AG08396 (cell line): Measurements from ENCODE around the gene RPSA.
"Not testable (repeated sequence)": the region's sequence is repeated elsewhere in the genome, so short reads cannot be mapped to it uniquely, and the experiment has no call there.

Experiments used
- DNase-seq: peaks from one replicate; pipeline ENCODE4 v3.0.0; 2012; ENCODE audit warnings: low spot score, mixed read lengths

Gene RPSA

DNA sequence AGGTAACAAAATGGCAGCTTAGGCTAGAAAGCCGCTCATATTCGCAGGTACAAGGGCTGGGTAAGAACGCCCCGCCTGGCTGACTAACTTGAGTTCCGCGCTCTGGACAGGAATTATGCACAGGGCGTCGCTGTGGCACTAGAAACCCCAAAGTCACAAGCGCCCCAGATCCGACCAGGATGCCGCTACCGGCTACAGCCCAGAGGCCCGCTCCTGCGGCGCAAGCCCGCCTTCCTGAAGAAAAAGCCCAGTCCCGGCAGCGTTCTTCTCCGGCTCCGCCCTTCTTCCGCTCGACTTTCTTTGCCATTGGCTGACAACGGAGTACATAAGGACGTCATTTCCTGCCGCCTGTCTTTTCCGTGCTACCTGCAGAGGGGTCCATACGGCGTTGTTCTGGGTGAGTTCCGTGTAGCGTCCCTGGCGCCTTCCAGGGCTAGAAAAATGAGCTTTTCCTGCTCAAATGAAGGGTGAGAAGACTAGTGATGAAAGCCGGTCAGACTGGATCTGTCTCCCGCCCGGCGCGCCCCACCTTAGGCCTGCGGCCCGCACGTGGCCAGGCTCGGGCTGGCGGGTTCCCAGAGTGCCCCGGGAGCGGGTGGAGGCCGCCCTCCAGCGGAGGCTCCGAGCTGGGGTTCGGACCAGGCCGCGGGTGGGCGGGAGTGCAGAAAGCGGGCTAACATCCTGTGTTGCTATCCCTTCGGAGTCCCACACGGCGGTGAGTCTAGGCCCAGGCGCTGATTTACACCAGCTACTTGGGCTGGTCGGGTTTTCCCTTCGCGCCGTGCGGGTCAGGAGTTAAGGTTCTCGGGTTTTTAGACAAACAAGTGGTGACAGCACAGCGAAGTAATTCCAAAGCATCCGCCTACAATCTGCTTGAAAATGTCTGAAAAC lies at the start of gene RPSA:
RPSA (plus strand) TSS at position 353 of the 891 bp plus-strand sequence. CDS start 934 bp downstream, outside the sequence.
- peak; percentile 95 for DNase-seq

DNA sequence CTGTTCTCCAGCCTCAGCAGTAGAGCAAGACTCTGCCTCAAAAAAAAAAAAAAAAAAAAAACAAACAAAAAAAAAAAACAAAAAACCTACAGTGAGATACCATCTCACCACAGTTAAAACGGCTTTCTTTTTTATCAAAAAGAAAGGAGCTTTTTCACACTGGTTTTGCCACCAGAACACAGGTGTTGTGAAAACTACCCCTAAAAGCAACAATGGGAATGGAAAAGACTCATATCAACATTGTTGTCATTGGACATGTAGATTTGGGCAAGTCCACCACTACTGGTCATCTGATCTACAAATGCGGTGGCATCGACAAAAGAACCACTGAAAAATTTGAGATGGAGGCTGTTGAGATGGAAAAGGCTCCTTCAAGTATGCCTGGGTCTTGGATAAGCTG lies 48.2 kb upstream of the RPSA start:
- no peak for DNase-seq

DNA sequence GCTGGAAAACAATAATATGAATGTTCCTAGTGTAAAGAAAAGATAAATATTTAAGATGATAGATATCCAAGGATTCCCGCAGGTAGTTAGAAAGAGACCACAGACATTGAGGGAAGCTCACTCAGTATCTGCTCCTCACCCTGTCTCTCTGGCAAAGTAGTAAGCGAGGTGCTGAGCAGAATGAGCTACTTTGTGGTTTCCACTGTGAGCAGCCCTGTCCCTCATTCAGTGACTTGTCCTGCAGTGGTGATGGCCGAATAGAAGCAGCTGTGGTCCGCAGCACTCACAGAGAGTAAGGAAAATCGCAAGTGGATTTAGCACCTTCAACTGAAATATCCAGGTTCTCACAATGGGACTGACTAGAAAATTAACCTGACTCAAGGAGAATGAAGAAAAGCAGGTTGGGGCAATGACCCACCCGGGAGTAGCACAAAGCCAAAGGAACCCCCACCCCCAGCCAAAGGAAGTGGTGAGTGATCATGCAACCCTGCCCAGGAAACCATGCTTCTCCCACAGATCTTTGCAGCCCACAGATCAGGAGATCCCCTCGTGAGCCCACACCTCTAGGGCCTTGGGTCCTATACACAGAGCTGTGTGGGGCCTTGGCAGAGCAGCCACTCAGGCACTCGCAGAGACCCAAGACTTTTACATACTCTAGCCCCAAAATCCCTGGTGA lies 45.1 kb upstream of the RPSA start:
- DNase-seq: no peak

DNA sequence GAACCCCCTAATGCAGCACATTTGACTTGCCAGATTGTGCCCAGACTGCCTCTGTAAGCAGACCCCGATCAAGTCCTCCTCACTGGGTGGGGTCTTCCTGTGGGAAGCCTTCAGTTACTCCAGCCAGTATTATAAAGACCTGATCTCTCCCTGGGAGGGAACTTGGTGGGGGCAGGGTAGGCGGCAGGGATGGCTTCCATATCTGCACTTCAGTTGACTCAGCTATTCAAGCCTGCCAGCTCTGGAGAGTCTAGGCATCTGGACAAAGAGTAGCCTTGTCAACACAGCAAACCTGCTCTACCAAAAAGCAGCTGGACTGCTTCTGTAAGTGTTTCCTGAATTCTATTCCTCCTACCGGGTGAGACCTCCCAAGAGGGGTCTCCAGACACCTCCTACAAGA lies 44.3 kb upstream of the RPSA start:
- no peak for DNase-seq

DNA sequence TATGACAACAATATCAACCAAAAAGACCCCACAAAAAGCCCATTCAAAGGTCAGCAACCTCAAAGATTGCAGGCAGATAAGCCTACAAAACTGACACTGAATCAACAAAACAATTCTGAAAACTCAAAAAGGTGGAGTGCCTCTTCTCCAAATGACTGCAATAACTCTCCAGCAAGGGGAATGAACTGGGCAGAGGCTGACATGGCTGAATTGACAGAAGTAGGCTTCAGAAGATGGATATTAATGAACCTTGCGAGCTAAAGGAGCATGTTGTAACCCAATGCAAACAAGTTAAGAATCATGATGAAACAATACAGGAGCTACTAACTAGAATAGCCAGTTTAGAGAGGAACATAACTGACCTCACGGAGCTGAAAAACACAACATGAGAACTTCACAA lies 43.7 kb upstream of the RPSA start:
- no peak for DNase-seq

DNA sequence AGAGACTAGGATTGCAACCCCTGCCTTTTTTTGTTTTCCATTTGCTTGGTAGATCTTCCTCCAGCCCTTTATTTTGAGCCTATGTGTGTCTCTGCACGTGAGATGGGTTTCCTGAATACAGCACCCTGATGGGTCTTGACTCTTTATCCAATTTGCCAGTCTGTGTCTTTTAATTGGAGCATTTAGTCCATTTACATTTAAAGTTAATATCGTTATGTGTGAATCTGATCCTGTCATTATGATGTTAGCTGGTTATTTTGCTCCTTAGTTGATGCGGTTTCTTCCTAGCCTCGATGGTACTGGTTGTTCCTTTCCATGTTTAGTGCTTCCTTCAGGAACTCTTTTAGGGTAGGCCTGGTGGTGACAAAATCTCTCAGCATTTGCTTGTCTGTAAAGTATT lies 36.1 kb upstream of the RPSA start:
- DNase-seq: not testable (repeated sequence)

DNA sequence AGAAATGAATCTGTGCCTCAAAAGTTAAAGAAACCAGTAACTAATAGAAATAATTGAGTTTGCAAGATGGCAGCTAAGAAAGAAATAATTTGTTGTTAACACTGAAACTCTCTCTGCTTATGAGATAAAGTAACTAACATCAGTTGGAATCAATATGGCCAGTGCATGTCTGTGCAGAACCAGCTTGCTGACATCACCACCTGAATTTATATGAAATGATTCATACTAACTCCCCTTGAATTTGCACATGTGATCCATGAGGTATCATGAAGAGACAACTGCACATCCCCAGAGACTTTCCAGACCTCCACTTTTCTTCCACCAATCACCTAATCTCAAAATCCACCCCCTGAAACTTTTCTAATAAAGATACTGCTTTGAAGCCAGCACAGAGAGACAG lies 33.7 kb upstream of the RPSA start:
- no peak for DNase-seq

DNA sequence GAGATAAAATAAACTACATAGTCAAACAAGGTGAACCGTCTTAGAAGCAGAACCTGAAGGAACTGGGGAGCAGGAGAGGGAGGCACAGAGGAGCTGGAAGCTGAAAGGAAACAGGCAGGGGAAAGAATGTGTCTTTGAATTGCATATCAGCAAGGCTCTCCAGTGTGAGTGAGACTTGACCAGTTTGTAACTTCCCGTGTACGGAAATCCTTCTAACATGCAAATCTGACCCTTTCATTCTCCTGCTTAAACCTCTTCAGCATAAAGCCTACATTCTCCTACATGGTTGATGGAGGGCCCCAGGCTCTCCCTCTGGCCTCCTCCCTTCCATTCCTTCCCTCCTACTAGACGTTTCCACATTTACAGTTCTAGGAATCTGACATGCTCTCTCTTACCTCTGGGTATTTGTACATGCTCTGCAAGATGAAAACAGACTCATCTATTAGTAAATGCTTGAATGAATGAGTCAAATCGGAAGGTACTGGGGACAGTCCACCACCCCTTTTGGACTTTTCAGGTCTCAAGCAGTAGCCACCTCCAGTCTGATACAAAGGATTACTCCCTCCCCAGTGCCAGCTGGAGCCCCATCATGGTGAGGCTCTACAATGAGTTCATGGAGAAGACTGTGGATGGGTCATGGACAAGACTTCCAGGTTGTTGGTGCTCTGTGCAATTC lies 29.4 kb upstream of the RPSA start:
- DNase-seq: no peak

DNA sequence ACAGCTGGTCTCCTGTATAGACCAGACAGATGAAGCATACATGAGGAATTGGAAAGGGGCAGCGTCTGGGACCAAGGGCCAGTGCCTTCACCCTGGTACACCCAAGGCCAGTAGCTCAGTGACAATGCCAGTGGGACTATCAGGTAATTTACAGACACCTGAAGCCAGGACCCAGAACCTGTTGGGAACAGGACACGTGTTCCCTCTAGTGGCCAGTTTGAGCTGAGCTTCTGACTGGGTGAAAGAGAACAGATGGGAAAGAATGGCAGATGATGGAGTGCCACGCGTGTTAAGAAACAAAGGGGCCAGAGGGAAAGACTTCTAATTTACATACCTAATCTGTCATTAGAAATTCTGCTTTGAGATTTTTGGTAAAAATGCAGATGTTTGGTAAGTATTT lies 28.4 kb upstream of the RPSA start:
- peak; percentile 24 for DNase-seq

DNA sequence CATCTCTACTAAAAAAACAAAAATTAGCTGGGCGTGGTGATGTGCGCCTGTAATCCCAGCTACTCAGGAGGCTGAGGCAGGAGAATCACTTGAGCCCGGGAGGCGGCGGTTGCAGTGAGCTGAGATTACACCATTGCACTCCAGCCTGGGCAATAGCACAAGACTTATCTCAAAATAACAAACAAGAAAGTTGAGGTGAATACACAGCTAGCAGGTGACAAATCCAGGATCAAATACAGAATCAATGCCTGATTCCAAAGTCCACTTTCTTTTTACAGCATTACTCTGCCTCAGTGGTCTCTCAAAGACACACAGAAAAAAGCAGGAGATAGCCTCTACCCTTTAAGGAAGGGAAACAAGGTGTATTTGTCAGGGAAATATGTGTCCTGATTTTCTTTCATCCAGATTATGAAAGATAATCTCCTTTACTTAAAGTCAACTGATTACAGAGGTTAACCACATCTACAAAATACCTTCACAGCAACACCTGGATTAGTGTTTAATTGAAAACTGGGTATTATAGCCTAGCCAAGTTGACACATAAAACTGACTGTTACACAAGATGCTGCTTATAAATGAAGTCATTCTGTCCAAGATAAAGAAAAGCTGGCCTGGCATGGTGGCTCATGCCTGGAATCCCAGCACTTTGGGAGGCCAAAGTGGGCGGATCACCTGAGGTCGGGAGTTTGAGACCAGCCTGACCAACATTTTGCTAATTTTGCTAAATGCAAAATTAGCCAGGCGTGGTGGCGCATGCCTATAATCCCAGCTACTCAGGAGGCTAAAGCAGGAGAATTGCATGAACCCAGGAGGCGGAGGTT lies 27.4 kb upstream of the RPSA start:
- no peak for DNase-seq

DNA sequence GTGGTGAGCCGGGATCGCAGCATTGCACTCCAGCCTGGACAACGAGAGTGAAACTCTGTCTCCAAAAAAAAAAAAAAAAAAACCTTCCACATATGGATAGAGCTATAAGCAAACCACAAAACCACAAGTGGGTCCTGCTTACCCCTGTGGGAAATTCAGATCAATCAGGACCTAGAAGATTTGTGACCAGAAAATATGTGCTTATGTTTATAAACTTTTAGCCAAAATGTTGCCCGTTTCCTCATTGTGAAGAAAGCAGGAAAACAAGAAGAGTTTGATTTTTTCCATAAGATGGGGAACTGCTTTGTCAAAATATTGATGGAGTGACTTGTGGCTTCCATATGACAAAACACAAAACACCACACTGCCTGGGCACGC lies 26.8 kb upstream of the RPSA start:
- DNase-seq: no peak

DNA sequence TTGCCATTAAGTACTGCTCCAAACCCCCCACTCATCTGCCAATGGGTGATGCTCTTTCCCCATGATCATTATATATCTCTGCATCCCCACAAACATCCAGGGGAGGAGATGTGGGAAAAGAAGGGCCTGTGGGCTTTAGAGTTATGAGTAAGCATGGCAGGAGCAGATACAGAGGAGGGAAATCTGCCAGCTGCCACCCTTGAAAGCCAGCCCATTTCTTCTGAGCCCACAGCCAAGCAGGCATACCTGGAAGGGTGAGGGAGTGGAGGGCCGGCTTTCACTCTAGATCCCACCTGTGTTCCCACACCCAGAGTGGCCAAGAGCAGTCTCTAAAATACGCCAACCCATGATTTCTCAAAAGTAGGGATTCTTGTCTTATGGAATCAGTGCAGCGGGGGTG lies 25.1 kb upstream of the RPSA start:
- DNase-seq: no peak

DNA sequence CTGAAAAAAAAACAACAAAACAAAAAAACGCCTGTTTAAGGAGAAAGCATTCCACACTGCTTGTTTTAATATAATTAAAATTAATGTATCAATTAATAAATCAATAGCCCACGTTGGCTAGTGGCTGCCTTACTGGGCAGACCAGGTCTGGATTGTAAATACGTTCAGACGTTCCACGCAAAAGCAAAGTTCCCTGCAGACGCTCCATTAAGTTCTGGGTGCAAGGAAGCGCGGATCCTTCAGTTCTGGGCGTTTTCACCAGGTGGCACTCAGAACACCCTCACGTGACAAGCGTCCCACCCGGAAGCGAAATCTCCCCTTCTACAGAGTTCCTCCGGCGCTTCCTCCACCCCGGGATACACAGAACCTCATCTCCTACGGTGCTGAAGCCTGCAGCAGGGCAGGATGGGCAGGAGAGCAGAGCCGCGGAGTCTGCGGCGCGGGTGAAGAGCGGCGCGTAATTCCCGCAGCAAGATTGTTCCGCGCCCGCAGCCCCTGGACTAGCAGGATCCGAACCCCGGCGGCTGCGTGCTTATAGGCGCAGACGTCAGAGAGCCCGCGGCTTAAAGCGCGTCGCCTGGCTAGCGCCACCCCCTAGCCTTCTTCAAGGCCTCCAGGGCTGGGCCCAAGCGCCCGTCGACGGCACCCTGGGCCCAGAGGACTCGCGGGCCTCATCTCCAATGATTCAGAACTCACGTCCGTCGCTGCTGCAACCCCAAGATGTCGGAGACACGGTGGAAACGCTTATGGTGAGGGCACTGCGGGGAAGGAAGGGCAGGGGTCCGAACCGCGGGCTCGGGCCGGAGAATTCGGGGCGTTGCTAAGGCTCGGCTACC lies 23.3 kb upstream of the RPSA start, which contains the start of gene SLC25A38:
SLC25A38 (plus strand) TSS at position 326 of the 836 bp plus-strand sequence; CDS start at position 681, 355 bp downstream.
- DNase-seq: peak; percentile 87

DNA sequence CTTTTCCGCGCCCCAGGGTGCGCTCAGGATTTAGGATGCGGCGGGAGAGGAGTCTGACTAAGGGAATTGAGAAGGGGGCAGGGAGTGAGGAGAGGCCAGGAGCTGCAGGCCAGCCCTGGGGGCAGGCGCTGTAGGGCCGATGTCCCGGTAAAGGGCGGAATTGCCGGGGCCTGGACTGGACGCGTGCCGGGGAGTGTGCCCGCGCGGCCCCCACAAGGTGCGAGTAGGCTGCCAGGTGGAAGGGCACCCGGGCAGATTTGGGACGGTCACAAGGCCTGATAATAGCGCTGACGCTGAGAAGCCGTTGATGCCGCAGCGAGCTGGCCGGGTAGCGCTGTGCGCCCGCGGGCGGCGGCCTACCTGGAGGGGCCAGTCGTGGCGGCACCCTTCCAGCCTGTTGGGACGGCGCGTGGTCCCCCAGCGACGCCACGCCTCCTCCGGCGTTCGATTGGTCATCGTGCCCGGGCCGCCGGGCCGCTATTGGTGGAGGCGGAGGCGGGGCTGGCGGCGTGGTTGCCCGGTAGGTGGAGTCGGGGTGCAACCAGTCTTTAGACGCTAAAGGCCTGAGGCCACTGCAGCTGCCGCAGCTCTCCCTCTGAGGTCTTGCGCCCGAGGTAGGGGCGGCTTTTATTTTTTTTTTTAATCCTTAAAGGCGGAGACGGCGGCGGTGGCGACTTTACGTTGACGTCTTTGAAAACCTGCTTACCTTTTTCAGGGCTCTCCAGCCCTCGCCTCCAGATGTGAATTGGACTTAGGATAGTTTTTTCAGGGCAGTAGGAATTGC lies 22.4 kb upstream of the RPSA start:
- DNase-seq: peak; percentile 99

DNA sequence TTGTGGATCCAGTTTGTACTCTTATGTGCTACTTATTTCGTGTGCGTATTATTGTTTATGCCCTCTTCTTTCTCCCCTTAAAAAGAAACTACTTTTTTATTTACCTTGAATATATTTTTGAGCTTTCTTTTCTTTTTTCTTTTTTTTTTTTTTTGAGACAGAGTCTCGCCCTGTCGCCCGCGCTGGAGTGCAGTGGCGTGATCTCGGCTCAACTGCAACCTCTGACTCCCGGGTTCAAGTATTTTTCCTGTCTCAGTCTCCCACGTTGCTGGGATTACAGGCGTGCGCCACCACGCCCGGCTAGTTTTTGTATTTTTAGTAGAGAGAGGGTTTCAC lies 21.9 kb upstream of the RPSA start:
- no peak for DNase-seq

DNA sequence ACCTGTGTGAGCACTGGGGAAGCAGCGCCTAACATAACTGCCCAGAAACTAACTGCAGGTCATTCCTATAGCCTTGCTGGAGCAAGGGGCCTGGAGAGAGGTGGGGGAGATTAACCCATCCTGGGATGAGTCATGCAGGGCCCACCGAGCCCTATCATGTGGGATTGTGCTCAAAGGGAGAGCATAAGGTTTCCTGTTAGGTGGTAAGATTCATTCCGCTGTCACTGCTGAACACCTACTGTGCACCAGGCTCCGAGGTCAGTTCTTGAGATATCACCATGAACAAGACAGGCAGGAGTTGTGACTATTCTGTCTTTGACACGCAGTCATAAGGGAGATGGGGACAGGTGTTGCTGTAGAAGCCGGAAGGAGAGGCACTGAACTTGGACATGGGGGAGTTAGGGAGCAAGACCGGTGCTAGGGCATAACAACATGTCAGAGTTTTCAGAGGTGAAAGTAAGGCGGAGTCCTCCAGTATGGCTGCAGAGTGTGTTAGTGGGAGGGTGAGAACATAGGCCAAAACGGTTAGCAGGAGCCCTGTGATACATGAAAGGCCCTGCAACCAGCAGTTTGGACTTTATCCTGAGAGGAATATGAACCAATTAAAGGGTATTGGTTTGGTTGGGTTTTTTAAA lies 20.9 kb upstream of the RPSA start:
- no peak for DNase-seq

DNA sequence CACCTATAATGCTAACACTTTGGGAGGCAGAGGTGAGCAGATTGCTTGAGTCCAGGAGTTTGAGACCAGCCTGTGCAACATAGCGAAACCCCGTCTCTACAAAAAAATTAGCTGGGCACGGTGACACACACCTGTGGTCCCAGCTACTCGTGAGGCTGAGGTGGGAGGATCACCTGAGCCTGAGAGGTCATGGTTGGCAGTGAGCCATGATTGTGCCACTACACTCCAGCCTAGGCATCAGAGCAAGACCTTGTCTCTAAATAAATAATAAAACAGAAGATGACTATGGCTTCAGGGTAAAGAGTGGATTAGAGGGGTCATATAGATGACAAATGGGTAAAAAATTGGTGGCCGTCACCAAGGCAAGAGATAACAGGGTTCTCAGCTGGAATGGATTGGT lies 20.2 kb upstream of the RPSA start:
- DNase-seq: no peak

DNA sequence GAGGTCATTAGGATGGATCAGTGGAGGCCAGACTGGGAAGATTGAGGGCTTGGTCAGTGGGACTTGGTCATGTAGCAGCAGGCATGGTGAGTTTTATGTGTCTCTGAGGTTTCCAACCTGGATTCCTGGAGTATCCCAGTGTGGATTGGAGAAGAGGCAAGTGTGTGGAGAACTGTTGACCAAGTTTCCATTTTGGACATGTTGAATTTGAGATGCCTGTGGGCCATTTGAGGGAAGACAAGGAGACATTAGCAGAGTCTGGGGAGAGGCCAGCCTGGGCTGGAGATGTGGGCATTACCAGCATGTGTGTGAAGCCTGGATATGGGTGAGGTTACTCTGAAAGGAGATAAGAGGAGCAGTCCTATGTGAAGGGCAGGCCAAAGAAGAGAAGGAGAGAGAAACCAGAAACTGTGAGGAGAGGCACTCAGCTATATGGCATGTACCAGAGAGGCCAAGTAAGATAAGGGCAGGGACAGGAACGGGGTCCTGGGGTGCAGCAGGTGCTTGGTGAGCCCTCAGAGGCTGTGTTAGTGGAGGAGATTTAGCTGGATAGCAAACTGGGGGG lies 19.0 kb upstream of the RPSA start:
- no peak for DNase-seq

DNA sequence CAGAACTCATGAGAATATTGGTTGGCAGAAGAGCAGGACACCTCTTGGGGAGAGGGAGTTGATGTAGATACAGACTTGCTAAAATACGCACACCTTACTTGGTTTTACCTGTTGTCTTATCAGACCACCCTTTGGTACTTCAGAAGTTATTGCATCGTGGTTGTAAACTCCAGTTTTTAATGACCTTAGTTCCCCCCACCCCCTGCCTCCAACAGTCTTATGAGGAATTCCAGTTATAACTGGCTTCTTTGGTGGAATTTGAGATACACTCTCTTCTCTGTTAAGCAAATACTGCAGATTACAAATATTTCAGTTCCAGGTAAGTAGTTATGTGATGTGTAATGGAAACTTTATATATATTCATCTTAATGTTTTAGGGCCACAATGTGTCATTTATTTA lies 18.4 kb upstream of the RPSA start:
- no peak for DNase-seq
